Esophagus mucosa (tissue), 1 donor: Measurements from ENCODE around the gene GFRA1. TPM values are rescaled to one million over a fixed set of nuclear protein-coding genes. Genes with fewer than 3 reads are reported as not detected.

ENCODE experiments used
- ATAC-seq: fragments of 200-7000 bp; cut with Tn5 transposase; one replicate; pipeline ENCODE4 v1.9.1; 2020
- total RNA-seq: library from RNA; stranded (reverse); gene quantifications from one replicate; pipeline ENCODE4 v1.2.4, GENCODE V29; 2023
- donor health status: DM: yes; HTN: yes; CAD: no.

Gene GFRA1
- total RNA-seq, 1 donor from 2014 or later = 0.56 TPM

- no peak for ATAC-seq
Observed at GRCh38 chr10:116024271-116024878, 248.6 kb downstream of the GFRA1 start.

- no peak for ATAC-seq
Observed at GRCh38 chr10:116017405-116017804, 255.6 kb downstream of the GFRA1 start.

GRCh38 chr10:116015583-116016333 is 257.2 kb downstream of the GFRA1 start:
- ATAC-seq = no peak

- ATAC-seq = no peak
Observed at GRCh38 chr10:116014871-116015582, 258.0 kb downstream of the GFRA1 start.

- no peak for ATAC-seq
Observed at GRCh38 chr10:116014326-116014725, 258.7 kb downstream of the GFRA1 start.

GRCh38 chr10:116011929-116012328 is 261.1 kb downstream of the GFRA1 start:
- ATAC-seq = no peak

- ATAC-seq = no peak
Observed at GRCh38 chr10:116007256-116007891, 265.6 kb downstream of the GFRA1 start.

Other genes with a start within 250 kb of the GFRA1 start
- not detected for gene CCDC172, start 51.2 kb upstream of the GFRA1 start, total RNA-seq
- 1.2 TPM for gene PNLIPRP3, start 154.6 kb upstream of the GFRA1 start, total RNA-seq